ENCODE data around the gene MAS1.

DNA sequence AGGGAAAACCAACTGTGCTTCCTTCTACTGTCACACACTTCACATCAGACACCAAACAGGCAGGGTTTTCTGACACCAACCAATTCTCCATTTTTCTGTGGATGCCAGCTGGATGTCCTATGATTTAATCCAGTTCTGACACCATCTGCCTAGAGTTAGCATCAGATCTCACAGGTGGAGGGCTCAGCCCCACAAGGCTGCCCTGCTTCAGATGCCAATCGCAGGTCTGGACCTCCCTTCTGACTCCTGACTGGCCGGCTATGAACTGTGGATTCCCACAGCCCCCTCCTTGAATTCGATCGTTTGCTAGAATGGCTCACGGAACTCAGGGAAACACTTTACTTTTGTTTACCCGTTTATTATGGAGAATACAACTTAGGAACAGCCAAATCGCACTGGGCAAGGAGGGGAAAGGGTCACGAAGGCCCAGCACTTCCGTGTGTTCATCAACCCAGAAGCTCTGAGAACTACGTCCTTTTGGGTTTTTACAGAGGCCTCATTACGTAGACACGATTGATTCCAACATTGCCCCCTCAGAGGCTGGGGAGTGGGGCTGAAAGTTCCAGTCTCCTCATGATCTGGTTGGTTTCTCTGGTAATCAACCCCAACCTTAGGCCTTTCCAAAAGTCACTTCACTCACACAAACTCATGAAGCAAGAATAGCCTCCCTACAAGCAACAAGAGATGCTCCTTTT, 25.4 kb upstream of the MAS1 start:
- TF ChIP-seq TAF1 (IDR thresholded peaks at IDR 0.05; ENCODE audit: borderline replicate concordance, low read depth, low read length) (no peak), POLR2AphosphoS5 (IDR thresholded peaks at IDR 0.05; ENCODE audit: low read depth, low read length) (no peak), POLR2A (IDR thresholded peaks at IDR 0.05; ENCODE audit: low read depth, low read length) (no peak)

Measured in GM12892 (cell line).